ENCODE data around the gene KCNQ5. TPM values are rescaled to one million over a fixed set of nuclear protein-coding genes. Genes with fewer than 3 reads are reported as not detected.

Gene KCNQ5
- total and polyA plus RNA-seq, 4 donors: 0.15 to 8.1 (median 2.4) TPM

GRCh38 chr6:72941751-72942150, 319.9 kb downstream of the KCNQ5 start:
- DNase-seq: no peak
- H3K27me3 ChIP-seq (ENCODE audit: control insufficient read depth in 1 of 2, insufficient read depth in 2 of 2, low read length in 1 of 2): no peaks in the 10 kb centered on the region
- H3K9me3 ChIP-seq (ENCODE audit: control insufficient read depth, low read length): no peaks in the 10 kb centered on the region
- no peaks in the 10 kb centered on the region for H3K36me3 ChIP-seq (ENCODE audit: control insufficient read depth in 1 of 2, insufficient read depth in 2 of 2, low read length in 1 of 2)
- 69 to 77% methylated on average over 1 of the region's 1 CpG for WGBS, 2 donors
- no peak overlapping the region for H3K27ac ChIP-seq (ENCODE audit: low read depth in 1 of 2, low read length in 2 of 2)
- peaks cover 0 to 4% of the 10 kb centered on the region in 2 donors for H3K4me1 ChIP-seq (ENCODE audit: control insufficient read depth in 1 of 2, insufficient read depth in 2 of 2, low read length in 2 of 2)
- intact Hi-C loops (cut with DNase I): no loop called here
- H3K4me3 ChIP-seq (ENCODE audit: low read length in 2 of 2): no peak overlapping the region
- no peak for ATAC-seq (ENCODE audit: low FRiP score)

GRCh38 chr6:72943699-72944098, 321.8 kb downstream of the KCNQ5 start:
- 94 to 95% methylated on average over 1 of the region's 1 CpG for WGBS, 2 donors
- no peak for DNase-seq
- intact Hi-C loops (cut with DNase I): no loop called here
- no peaks in the 10 kb centered on the region for H3K9me3 ChIP-seq (ENCODE audit: control insufficient read depth, low read length)
- H3K36me3 ChIP-seq (ENCODE audit: control insufficient read depth in 1 of 2, insufficient read depth in 2 of 2, low read length in 1 of 2): no peaks in the 10 kb centered on the region
- H3K4me3 ChIP-seq (ENCODE audit: low read length in 2 of 2): no peak overlapping the region
- no peak overlapping the region for H3K27ac ChIP-seq (ENCODE audit: low read depth in 1 of 2, low read length in 2 of 2)
- no peaks in the 10 kb centered on the region for H3K27me3 ChIP-seq (ENCODE audit: control insufficient read depth in 1 of 2, insufficient read depth in 2 of 2, low read length in 1 of 2)
- H3K4me1 ChIP-seq (ENCODE audit: control insufficient read depth in 1 of 2, insufficient read depth in 2 of 2, low read length in 2 of 2): peaks cover 0 to 4% of the 10 kb centered on the region in 2 donors
- no peak for ATAC-seq (ENCODE audit: low FRiP score)

- ATAC-seq (ENCODE audit: low FRiP score): no peak
- Histone ChIP-seq H3K36me3 (ENCODE audit: control insufficient read depth in 1 of 2, insufficient read depth in 2 of 2, low read length in 1 of 2) (no peaks in the 10 kb centered on the region), H3K27ac (ENCODE audit: low read depth in 1 of 2, low read length in 2 of 2) (no peak overlapping the region), H3K27me3 (ENCODE audit: control insufficient read depth in 1 of 2, insufficient read depth in 2 of 2, low read length in 1 of 2) (no peaks in the 10 kb centered on the region), H3K4me3 (ENCODE audit: low read length in 2 of 2) (no peak overlapping the region), H3K4me1 (ENCODE audit: control insufficient read depth in 1 of 2, insufficient read depth in 2 of 2, low read length in 2 of 2) (peaks cover 0 to 3% of the 10 kb centered on the region in 2 donors), H3K9me3 (ENCODE audit: control insufficient read depth, low read length) (no peaks in the 10 kb centered on the region)
- intact Hi-C loops (cut with DNase I): loop anchor here (5.0 kb wide), 2 partner anchors 82 to 197 kb away; no protein-coding TSS in a partner anchor
- no peak for DNase-seq
- 44 to 58% methylated on average over 2 of the region's 2 CpGs for WGBS, 2 donors
Measured at GRCh38 chr6:72944660-72945059, 322.8 kb downstream of the KCNQ5 start.

DNA sequence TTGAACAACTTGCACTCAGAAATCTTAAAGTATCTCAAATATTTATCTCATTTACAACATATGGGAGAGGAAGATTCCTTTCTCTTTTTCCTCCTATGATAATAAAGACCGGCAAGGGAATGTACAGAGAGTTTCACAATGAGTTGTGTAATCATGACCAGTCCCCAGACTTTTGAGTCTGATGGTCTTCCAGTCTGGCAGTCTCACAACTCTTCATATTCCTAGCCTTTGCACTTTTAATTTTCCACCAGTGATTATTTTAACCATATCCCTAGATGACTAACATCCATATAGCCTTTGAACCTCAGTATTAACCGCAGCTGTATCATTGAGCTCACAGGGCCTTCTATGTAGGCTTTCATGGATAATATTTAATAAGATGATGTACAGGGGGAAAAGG, 324.9 kb downstream of the KCNQ5 start:
- no peaks in the 10 kb centered on the region for H3K36me3 ChIP-seq (ENCODE audit: control insufficient read depth in 1 of 2, insufficient read depth in 2 of 2, low read length in 1 of 2)
- H3K4me1 ChIP-seq (ENCODE audit: control insufficient read depth in 1 of 2, insufficient read depth in 2 of 2, low read length in 2 of 2): peaks cover 0 to 6% of the 10 kb centered on the region in 2 donors
- ATAC-seq (ENCODE audit: low FRiP score): no peak
- H3K4me3 ChIP-seq (ENCODE audit: low read length in 2 of 2): no peak overlapping the region
- intact Hi-C loops (cut with DNase I): loop anchor here (5.0 kb wide), 2 partner anchors 84 to 199 kb away; no protein-coding TSS in a partner anchor
- no peaks in the 10 kb centered on the region for H3K27me3 ChIP-seq (ENCODE audit: control insufficient read depth in 1 of 2, insufficient read depth in 2 of 2, low read length in 1 of 2)
- 90 to 100% methylated on average over 2 of the region's 2 CpGs for WGBS, 2 donors
- no peak overlapping the region for H3K27ac ChIP-seq (ENCODE audit: low read depth in 1 of 2, low read length in 2 of 2)
- no peak for DNase-seq
- H3K9me3 ChIP-seq (ENCODE audit: control insufficient read depth, low read length): no peaks in the 10 kb centered on the region

DNA sequence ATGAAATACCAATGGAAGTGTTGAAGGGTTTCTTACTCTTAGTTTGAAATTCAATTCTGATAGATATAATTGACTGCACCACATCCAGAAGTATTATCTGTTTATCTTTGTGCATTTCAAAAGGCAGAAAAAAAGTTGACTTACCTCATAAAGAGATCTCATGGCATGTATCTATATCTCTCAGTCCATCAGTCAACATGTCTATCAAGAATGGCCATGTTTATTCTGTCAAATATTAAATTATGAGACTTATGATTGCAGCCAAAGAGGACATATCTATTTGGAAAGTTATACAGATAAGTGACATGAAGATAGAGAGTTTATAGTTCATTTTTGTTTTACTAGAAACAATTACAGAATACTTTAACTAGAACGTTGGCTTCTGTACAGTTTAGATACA, 325.7 kb downstream of the KCNQ5 start:
- no peak overlapping the region for H3K4me3 ChIP-seq (ENCODE audit: low read length in 2 of 2)
- no peak for DNase-seq
- intact Hi-C loops (cut with DNase I): loop anchor here (5.0 kb wide), 2 partner anchors 85 to 200 kb away; no protein-coding TSS in a partner anchor
- H3K27ac ChIP-seq (ENCODE audit: low read depth in 1 of 2, low read length in 2 of 2): no peak overlapping the region
- WGBS, 2 donors: 15 to 16% methylated on average over 1 of the region's 1 CpG
- H3K4me1 ChIP-seq (ENCODE audit: control insufficient read depth in 1 of 2, insufficient read depth in 2 of 2, low read length in 2 of 2): peaks cover 0 to 6% of the 10 kb centered on the region in 2 donors
- no peak for ATAC-seq (ENCODE audit: low FRiP score)
- no peaks in the 10 kb centered on the region for H3K27me3 ChIP-seq (ENCODE audit: control insufficient read depth in 1 of 2, insufficient read depth in 2 of 2, low read length in 1 of 2)
- H3K36me3 ChIP-seq (ENCODE audit: control insufficient read depth in 1 of 2, insufficient read depth in 2 of 2, low read length in 1 of 2): no peaks in the 10 kb centered on the region
- no peaks in the 10 kb centered on the region for H3K9me3 ChIP-seq (ENCODE audit: control insufficient read depth, low read length)

GRCh38 chr6:72948153-72948552, 326.3 kb downstream of the KCNQ5 start:
- intact Hi-C loops (cut with DNase I): loop anchor here (5.0 kb wide), 2 partner anchors 86 to 201 kb away; no protein-coding TSS in a partner anchor
- 8 to 12% methylated on average over 1 of the region's 1 CpG for WGBS, 2 donors
- Histone ChIP-seq H3K36me3 (ENCODE audit: control insufficient read depth in 1 of 2, insufficient read depth in 2 of 2, low read length in 1 of 2) (no peaks in the 10 kb centered on the region), H3K4me3 (ENCODE audit: low read length in 2 of 2) (no peak overlapping the region), H3K27me3 (ENCODE audit: control insufficient read depth in 1 of 2, insufficient read depth in 2 of 2, low read length in 1 of 2) (no peaks in the 10 kb centered on the region), H3K9me3 (ENCODE audit: control insufficient read depth, low read length) (no peaks in the 10 kb centered on the region), H3K4me1 (ENCODE audit: control insufficient read depth in 1 of 2, insufficient read depth in 2 of 2, low read length in 2 of 2) (peaks cover 0 to 10% of the 10 kb centered on the region in 2 donors), H3K27ac (ENCODE audit: low read depth in 1 of 2, low read length in 2 of 2) (no peak overlapping the region)
- DNase-seq (no peak), ATAC-seq (ENCODE audit: low FRiP score) (peak; percentile 54)

DNA sequence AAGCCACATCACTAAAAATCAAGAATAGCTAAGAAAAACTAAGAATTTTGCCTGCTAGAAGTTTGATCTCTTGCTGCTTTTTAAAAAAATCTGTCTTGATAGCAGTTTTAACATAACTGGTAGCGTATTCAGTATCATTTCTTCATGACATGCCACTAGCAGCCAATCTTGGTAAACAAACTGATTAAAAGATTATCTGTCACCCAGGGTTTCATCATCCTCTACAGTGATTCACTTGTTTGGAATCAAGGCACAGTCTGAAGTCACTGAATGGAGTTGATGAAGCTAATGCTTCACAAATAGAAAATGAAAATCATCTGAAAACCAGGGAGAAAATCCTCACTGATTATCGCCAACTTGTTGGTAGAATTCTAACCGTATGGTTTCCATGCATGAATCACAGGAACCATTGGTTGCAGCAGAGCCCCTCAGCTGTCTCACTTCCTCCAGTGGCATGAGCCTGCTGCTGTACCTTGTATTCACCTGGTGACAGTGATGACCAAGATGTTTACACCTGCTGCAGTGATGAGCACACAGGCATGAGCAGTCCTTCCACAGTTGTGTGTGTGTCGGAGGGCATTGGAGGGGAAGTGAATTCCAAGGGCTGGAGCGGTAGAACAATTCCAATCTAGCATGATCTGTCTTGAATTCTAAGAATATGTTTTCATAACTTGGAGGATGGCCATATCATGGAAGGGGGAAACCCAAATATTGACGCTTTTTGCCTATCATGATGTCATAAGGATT, 328.4 kb downstream of the KCNQ5 start:
- peaks cover 3 to 20% of the 10 kb centered on the region in 2 donors for H3K4me1 ChIP-seq (ENCODE audit: control insufficient read depth in 1 of 2, insufficient read depth in 2 of 2, low read length in 2 of 2)
- peak; percentile 77 for ATAC-seq (ENCODE audit: low FRiP score)
- peak overlapping the region in 1 of 2 donors; percentile 94 for H3K27ac ChIP-seq (ENCODE audit: low read depth in 1 of 2, low read length in 2 of 2)
- H3K4me3 ChIP-seq (ENCODE audit: low read length in 2 of 2): no peak overlapping the region
- WGBS, 2 donors: 67 to 71% methylated on average over 6 of the region's 6 CpGs
- intact Hi-C loops (cut with DNase I): loop anchor here (10.0 kb wide), 2 partner anchors 95 to 325 kb away; partner anchors contain the start of gene KCNQ5 (in 2 of the 2)
- H3K9me3 ChIP-seq (ENCODE audit: control insufficient read depth, low read length): no peaks in the 10 kb centered on the region
- no peaks in the 10 kb centered on the region for H3K27me3 ChIP-seq (ENCODE audit: control insufficient read depth in 1 of 2, insufficient read depth in 2 of 2, low read length in 1 of 2)
- no peak for DNase-seq
- H3K36me3 ChIP-seq (ENCODE audit: control insufficient read depth in 1 of 2, insufficient read depth in 2 of 2, low read length in 1 of 2): no peaks in the 10 kb centered on the region

DNA sequence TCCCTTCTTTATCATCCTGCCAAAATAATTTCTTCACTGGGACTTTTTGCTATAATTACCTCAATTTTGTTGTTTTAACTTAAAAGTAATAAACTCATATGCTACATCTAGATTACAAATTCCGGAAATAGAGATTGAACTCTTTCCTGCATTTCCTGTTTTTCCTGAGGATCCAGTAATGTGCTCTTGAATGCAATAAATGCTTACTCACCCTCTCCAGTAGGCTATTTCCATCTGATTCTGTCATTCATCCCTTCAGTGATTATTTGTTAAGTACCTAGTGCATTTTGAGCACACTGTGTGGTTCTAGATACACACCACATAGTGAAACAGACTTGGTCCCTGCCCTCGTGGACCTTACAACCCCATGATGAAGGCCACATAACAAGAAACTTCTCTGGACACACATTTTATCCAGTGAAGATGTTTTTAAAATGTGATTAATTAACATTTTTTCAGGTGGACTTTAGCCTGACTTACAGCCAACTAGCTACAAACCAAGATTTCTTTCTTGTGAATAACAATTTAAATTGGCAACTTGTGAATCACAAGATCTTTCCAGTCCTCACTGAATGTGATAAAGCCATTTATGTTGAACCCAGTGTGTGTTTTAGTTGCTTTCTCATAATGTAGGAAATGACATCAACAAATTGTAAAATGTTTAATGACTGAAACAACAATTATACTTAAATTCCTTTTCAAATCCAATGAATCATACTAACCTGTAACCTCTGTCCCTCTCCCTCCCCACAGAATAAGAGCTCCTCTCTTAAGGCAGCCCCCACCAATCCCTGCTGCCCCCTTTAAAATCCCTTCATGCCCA, 331.2 kb downstream of the KCNQ5 start:
- DNase-seq (no peak), ATAC-seq (ENCODE audit: low FRiP score) (no peak)
- WGBS, 2 donors: 40 to 55% methylated on average over 2 of the region's 2 CpGs
- Histone ChIP-seq H3K9me3 (ENCODE audit: control insufficient read depth, low read length) (no peaks in the 10 kb centered on the region), H3K4me1 (ENCODE audit: control insufficient read depth in 1 of 2, insufficient read depth in 2 of 2, low read length in 2 of 2) (peaks cover 3 to 20% of the 10 kb centered on the region in 2 donors), H3K4me3 (ENCODE audit: low read length in 2 of 2) (no peak overlapping the region), H3K27me3 (ENCODE audit: control insufficient read depth in 1 of 2, insufficient read depth in 2 of 2, low read length in 1 of 2) (no peaks in the 10 kb centered on the region), H3K36me3 (ENCODE audit: control insufficient read depth in 1 of 2, insufficient read depth in 2 of 2, low read length in 1 of 2) (no peaks in the 10 kb centered on the region), H3K27ac (ENCODE audit: low read depth in 1 of 2, low read length in 2 of 2) (peak overlapping the region in 1 of 2 donors; percentile 21)
- intact Hi-C loops (cut with DNase I): loop anchor here (2.0 to 10.0 kb wide), 3 partner anchors 90 to 328 kb away; partner anchors contain the start of gene KCNQ5 (in 2 of the 2)

Measured in aorta (tissue), 5 donors.